Gastroesophageal sphincter (tissue), 4 donors: ENCODE results near the gene SPEN. TPM values are rescaled to one million over a fixed set of nuclear protein-coding genes. Genes with fewer than 3 reads are reported as not detected.

Experiments used
- ATAC-seq: fragments of 150-250 bp; one replicate; pipeline ENCODE4 v1.9.1; 2016; ENCODE audit warnings: mild to moderate bottlenecking, moderate library complexity
- H3K27ac ChIP-seq, 4 donors: fragments of 200-600 bp; sonication (generic) in 3 of 4; 1 replicate in 3 of 4; 2 replicates in 1 of 4; pipeline ENCODE4 v1.5.1; 2016 to 2019
- H3K27me3 ChIP-seq: fragments of 200-600 bp; sonication (generic); one replicate; pipeline ENCODE4 v1.5.1; 2019
- H3K36me3 ChIP-seq, 2 donors: fragments of 200-600 bp; sonication (generic); one replicate each; pipeline ENCODE4 v1.5.1; 2019; ENCODE audit warnings: control low read depth in 1 of 2
- H3K4me1 ChIP-seq, 3 donors: fragments of 200-600 bp; sonication (generic); 1 replicate in 2 of 3; 2 replicates in 1 of 3; pipeline ENCODE4 v1.5.1; 2016 to 2019; ENCODE audit warnings: control low read depth in 2 of 3
- H3K4me3 ChIP-seq, 2 donors: fragments of 200-600 bp; sonication (generic); one replicate each; pipeline ENCODE4 v1.5.1; 2019; ENCODE audit warnings: mild to moderate bottlenecking in 1 of 2, moderate library complexity in 1 of 2
- H3K9me3 ChIP-seq, 3 donors: fragments of 200-600 bp; sonication (generic); one replicate each; pipeline ENCODE4 v1.5.1; 2017 to 2019; ENCODE audit warnings: control low read depth in 2 of 3
- EP300 ChIP-seq: sonication (generic); formaldehyde crosslinking; IDR thresholded peaks from one replicate; pipeline ENCODE4 v1.6.1; 2017; ENCODE audit warnings: antibody characterized with exemption, mild to moderate bottlenecking
- POLR2A ChIP-seq, 2 donors: fragments of 450-650 bp; IDR thresholded peaks; one replicate each; pipeline ENCODE4 v1.6.1; 2017; ENCODE audit warnings: antibody characterized with exemption in 2 of 2, mild to moderate bottlenecking in 2 of 2, moderate library complexity in 1 of 2
- POLR2AphosphoS5 ChIP-seq: sonication (generic); formaldehyde crosslinking; IDR thresholded peaks from one replicate; pipeline ENCODE4 v1.6.1; 2017; ENCODE audit warnings: antibody characterized with exemption
- WGBS, 2 donors: methylation state at CpG; one replicate each; pipeline ENCODE4 v1.1.5; 2018; ENCODE audit warnings: low coverage in 1 of 2; 5-methylcytosine and 5-hydroxymethylcytosine counted together
- total RNA-seq, 4 donors: library from RNA; depleted of rRNA; stranded (reverse); fragments of >200 nt; gene quantifications; one replicate each; pipeline ENCODE4 v1.1.0, GENCODE V29; 2016
- TF ChIP-seq, protein P1 (sequence below), 4 experiments: fragments of 200-600 bp in 2 of 4; fragments of 450-650 bp in 2 of 4; sonication (generic) in 1 of 4; IDR thresholded peaks; one replicate each; pipeline ENCODE4 v1.5.1; 2017 to 2019; ENCODE audit warnings: antibody characterized with exemption in 4 of 4, mild to moderate bottlenecking in 2 of 4, moderate library complexity in 2 of 4

Gene SPEN
- total RNA-seq, 4 donors from 2014 or later, result 40.3 to 79.4 (median 50.7) TPM

- TF ChIP-seq POLR2AphosphoS5 (no peak), POLR2A (IDR thresholded peaks at IDR 0.05) (no peak), EP300 (no peak)
- TF ChIP-seq, protein P1, sequence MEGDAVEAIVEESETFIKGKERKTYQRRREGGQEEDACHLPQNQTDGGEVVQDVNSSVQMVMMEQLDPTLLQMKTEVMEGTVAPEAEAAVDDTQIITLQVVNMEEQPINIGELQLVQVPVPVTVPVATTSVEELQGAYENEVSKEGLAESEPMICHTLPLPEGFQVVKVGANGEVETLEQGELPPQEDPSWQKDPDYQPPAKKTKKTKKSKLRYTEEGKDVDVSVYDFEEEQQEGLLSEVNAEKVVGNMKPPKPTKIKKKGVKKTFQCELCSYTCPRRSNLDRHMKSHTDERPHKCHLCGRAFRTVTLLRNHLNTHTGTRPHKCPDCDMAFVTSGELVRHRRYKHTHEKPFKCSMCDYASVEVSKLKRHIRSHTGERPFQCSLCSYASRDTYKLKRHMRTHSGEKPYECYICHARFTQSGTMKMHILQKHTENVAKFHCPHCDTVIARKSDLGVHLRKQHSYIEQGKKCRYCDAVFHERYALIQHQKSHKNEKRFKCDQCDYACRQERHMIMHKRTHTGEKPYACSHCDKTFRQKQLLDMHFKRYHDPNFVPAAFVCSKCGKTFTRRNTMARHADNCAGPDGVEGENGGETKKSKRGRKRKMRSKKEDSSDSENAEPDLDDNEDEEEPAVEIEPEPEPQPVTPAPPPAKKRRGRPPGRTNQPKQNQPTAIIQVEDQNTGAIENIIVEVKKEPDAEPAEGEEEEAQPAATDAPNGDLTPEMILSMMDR (IDR thresholded peaks at IDR 0.05), result no peak
- no peak overlapping the region for H3K4me3 ChIP-seq
- H3K27me3 ChIP-seq, result no peaks in the 10 kb centered on the region
- H3K4me1 ChIP-seq, result peaks cover 2 to 89% (median 16%) of the 10 kb centered on the region in 3 donors
- peaks cover 0 to 7% of the 10 kb centered on the region in 2 donors for H3K36me3 ChIP-seq
- ATAC-seq, result no peak
- no peaks in the 10 kb centered on the region for H3K9me3 ChIP-seq
- no peak overlapping the region for H3K27ac ChIP-seq
- 72 to 92% methylated on average over 4 to 6 of the region's 8 CpGs for WGBS, 2 donors
These were observed 112.4 kb downstream of the SPEN start for GRCh38 chr1:15959827-15960446.

DNA sequence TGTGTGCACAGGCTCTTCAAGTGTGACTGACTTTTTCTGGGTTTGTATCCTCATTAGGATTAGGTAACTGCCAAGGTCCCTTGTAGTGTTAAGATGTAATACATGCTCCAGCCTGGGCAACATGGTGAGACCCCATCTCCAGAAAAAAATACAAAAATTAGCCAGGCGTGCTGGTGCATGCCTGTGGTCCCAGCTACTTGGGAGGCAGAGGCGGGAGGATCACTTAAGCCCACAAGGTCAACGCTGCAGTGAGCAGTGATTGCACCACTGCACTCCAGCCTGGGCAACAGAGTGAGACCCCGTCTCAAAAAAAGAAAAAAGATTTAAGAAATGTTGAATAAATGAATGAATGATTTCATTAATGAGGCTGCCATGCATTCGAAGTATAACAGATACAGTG is 113.3 kb downstream of the SPEN start:
- no peak overlapping the region for H3K27ac ChIP-seq
- H3K4me1 ChIP-seq, result peaks cover 2 to 92% (median 22%) of the 10 kb centered on the region in 3 donors
- TF ChIP-seq, protein P1 (IDR thresholded peaks at IDR 0.05), result no peak
- TF ChIP-seq EP300 (no peak), POLR2AphosphoS5 (no peak), POLR2A (IDR thresholded peaks at IDR 0.05) (no peak)
- H3K4me3 ChIP-seq, result no peak overlapping the region
- H3K36me3 ChIP-seq, result peaks cover 0 to 7% of the 10 kb centered on the region in 2 donors
- no peak for ATAC-seq
- WGBS, 2 donors, result 88 to 97% methylated on average over 4 to 5 of the region's 5 CpGs
- H3K27me3 ChIP-seq, result no peaks in the 10 kb centered on the region
- H3K9me3 ChIP-seq, result no peaks in the 10 kb centered on the region

GRCh38 chr1:15961492-15961891 is 114.0 kb downstream of the SPEN start:
- H3K4me1 ChIP-seq, result peaks cover 5 to 92% (median 28%) of the 10 kb centered on the region in 3 donors
- H3K27me3 ChIP-seq, result no peaks in the 10 kb centered on the region
- TF ChIP-seq POLR2AphosphoS5, result no peak
- no peak for TF ChIP-seq POLR2A (IDR thresholded peaks at IDR 0.05)
- TF ChIP-seq, protein P1 (IDR thresholded peaks at IDR 0.05), result no peak
- H3K36me3 ChIP-seq, result peaks cover 0 to 7% of the 10 kb centered on the region in 2 donors
- WGBS, 2 donors, result 67 to 72% methylated on average over 2 to 10 of the region's 11 CpGs
- no peak for ATAC-seq
- H3K27ac ChIP-seq, result no peak overlapping the region
- H3K9me3 ChIP-seq, result no peaks in the 10 kb centered on the region
- H3K4me3 ChIP-seq, result no peak overlapping the region

DNA sequence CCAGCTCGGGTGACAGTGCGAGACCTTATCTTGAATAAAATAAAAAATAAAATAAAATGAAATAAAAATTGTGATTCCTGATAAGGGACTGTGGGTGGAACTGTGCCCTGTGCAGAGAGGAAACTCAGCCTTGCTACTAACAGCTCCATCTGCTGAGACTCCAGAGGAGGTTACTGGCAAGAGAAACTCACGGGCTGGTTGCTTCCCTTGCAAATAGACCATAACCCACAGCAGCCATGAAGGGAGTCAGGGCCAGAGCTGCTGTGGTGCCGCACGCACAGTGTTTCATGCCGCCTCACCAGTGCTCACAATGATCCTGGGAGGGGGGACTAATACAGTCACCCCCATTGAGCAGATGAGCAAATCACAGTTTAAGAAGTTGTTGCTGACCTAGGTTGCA is 114.7 kb downstream of the SPEN start:
- Histone ChIP-seq H3K27me3 (no peaks in the 10 kb centered on the region), H3K36me3 (peaks cover 0 to 5% of the 10 kb centered on the region in 2 donors), H3K4me1 (peaks cover 5 to 92% (median 31%) of the 10 kb centered on the region in 3 donors), H3K4me3 (no peak overlapping the region), H3K9me3 (no peaks in the 10 kb centered on the region), H3K27ac (no peak overlapping the region)
- WGBS, 2 donors, result 76 to 94% methylated on average over 3 to 4 of the region's 6 CpGs
- no peak for ATAC-seq
- no peak for TF ChIP-seq EP300
- TF ChIP-seq, protein P1 (IDR thresholded peaks at IDR 0.05), result no peak
- TF ChIP-seq POLR2AphosphoS5, result no peak
- TF ChIP-seq POLR2A (IDR thresholded peaks at IDR 0.05), result no peak
